Inferior parietal cortex (tissue), 1 donor: ENCODE data around the gene TNFSF10.
"Not testable (repeated sequence)": the region's sequence is repeated elsewhere in the genome, so short reads cannot be mapped to it uniquely, and the experiment has no call there.

Experiments
- DNase-seq: peaks from one replicate; pipeline ENCODE4 v3.0.0-alpha.2; 2016; ENCODE audit errors: extremely low spot score

Gene TNFSF10

DNA sequence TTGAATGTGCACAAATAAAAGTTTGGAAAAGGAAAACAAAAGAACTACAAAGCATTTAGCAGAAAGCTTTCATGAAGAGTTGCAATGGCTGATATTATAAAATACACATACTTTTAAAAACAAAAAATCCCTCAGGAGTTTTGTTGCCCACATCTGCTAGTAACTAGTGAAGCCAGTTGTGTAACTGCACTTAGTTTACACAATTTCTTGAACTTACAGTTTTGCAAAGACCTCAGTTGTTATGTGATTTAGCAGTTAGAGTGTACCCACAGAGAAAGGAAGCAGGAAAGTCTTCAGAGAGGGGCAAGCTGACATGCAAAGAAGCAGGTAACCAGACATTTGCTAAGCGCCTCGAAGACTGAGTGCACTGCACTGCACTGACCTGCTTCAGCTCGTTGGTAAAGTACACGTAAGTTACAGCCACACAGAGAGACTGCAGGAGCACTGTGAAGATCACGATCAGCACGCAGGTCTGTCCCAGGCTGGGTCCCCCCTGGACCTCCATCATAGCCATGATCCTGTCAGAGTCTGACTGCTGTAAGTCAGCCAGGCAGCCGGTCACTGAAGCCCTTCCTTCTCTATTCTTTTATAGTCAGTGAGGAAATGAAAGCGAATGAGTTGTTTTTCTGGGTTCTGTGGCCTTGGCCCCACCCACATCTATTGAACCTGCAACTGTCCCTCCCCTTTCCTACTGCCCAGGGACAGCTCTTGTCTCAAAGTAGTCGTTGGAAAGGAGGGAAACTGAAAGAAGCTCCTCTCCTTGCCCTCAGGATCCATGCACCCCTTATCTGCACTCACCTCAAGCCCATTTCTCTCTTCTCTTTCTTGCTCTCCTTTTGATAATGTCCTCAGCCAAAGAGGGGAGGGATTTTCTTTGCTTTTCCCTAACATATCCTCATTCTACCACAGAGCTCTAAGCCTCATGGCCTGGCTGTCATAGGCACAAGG lies at the start of gene TNFSF10:
Gene TNFSF10, minus strand, starts transcription at position 560 of the 948 bp plus-strand sequence. Its CDS starts 46 bp downstream, at position 514.
- DNase-seq: no peak

DNA sequence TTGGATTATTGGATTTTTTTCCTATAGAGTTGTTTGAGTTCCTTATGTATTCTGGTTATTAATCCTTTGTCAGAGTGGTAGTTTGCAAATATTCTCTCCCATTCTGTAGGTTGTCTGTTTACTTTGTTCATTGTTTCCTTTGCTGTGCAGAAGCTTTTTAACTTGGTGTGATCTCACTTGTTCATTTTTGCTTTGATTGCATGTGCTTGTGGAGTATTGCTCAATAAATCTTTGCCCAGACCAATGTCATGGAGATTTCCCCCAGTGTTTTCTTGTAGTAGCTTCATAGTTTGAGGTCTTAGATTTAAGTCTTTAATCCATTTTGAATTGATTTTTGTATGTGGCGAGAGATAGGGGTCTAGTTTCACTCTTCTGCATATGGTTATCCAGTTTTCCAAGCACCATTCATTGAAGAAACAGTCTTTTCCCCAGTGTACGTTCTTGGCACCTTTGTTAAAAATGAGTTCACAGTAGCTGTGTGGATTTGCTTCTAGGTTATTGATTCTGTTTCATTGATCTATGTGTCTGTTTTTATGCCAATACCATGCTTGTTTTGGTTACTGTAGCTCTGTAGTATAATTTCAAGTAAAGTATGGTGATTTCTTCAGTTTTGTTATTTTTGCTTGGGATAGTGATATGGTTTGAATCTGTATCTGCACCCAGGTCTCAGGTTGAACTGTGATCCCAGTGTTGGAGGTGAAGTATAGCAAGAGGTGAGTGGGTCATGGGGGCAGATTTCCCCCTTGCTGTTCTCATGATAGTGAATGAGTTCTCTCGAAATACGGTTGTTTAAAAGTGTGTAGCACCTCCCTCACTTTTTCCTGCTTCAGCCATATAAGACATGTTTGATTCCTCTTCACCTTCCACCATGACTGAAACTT lies 46.1 kb upstream of the TNFSF10 start:
- DNase-seq: no peak

DNA sequence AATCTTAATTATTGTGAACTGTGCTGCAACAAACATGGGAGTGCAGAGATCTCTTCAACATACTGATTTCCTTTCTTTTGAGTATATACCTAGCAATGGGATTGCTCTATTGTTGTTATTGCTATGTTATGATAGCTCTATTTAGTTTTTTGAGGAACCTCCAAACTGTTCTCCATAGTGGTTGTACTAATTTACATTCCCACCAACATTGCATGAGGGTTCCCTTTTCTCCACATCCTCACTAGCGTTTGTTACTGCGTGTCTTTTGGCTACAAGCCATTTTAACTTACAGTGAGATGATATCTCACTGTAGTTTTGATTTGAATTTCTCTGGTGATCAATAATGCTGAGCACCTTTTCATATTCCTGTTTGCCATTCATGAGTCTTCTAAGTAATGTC lies 45.5 kb upstream of the TNFSF10 start:
- no peak for DNase-seq

DNA sequence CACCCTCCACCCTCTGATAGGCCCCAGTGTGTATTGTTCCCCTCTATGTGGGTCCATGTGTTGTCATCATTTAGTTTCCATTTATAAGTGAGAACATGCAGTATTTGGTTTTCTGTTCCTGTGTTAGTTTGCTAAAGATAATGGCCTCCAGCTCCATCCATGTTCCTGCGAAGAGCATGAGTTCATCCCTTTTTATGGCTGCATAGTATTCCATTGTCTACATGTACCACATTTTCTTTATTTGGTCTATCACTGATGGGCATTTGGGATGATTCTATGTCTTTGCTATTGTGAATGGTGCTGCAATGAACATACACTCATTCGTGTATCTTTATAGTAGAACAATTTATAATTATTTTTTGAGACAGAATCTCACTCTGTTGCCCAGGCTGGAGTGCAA lies 43.6 kb upstream of the TNFSF10 start:
- DNase-seq: not testable (repeated sequence)

DNA sequence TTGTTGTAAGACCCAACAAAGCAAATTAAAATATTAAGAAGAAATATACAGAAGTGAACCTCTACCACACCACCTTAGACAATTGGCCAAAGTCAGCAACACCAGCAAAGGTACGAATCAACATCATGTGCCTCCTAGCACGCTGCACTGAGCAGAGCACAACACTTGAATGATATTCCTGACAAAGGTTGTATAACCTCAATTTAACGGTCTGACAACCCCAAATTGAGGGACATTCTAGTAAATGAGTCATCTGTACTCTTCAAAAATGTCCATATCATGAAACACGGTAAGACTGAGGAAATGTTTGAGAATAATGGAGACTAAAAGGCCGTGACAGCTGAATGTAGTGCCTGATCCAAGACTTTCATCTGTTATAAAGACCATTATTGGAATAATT lies 41.3 kb upstream of the TNFSF10 start:
- no peak for DNase-seq

DNA sequence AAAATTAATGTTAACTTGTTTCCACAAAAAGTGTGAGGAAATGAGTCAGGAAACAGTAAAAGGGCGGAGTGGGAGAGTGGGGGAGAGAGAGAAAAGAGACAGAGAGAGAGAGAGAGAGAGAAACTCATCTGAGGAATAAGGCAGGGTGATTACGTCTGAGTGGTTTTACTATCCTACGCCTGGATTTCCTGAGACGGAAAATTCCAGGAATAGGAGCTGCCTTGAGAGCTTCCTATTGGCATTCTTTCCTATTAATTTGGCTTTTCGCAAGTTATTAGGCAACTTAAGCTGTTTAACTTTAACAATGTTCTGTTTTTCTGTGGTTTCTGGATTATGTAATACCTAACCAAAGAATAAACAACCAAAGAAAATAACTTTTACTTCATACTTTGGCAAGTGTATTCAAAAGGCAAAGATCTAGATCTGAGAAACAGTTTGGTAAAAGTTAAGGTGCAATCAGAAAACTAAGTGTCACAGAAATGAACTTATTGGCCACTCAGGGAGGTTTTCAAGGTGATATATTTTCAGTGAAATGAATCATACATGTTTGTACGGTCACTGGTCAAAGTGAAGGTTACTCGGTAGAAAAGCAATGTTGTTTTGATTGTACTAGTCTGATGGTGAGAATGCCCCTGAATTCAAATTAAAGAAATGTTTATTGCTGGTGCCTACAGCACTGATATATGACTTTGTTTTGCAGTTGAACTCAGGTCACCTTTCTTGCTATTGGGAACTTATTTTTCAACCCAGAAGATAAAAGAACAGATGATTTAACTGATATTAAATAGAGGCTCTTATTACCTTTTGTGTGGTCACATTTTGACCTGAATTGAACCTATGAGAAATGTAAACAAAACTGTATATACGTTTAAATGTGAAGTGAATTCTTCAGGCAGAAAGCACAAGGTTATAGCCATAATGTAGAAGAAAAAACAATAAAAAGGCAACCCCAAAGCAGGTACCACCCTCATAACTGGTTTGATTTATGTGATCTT lies 39.9 kb upstream of the TNFSF10 start:
- no peak for DNase-seq

DNA sequence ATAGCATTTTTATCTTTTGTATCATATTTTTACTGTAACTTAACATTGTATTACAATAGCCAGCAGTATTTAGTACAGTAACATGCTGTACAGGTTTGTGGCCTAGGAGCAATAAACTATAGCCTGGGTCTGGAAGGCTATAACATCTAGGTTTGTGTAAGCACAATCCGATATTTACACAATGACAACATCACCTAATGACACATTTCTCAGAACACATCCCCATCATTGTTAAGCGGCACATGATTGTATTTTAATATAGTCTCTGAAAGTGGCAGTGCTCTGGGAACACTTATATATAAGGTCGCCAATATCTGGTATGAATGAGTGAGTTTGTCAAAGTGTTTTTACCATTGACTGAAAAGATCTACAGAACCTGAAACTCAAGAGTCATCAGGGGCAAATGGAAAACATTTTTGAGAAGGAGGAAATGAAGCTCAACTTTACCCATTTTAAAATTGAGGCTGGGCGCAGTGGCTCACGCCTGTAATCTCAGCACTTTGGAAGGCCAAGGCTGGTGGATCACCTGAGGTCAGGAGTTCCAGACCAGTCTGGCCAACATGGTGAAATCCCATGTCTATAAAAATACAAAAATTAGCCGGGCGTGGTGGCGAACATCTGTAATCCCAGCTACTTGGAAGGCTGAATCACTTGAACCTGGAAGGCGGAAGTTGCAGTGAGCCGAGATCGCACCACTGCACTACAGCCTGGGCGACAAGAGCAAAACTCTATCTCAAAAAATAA lies 38.8 kb upstream of the TNFSF10 start:
- DNase-seq: no peak

DNA sequence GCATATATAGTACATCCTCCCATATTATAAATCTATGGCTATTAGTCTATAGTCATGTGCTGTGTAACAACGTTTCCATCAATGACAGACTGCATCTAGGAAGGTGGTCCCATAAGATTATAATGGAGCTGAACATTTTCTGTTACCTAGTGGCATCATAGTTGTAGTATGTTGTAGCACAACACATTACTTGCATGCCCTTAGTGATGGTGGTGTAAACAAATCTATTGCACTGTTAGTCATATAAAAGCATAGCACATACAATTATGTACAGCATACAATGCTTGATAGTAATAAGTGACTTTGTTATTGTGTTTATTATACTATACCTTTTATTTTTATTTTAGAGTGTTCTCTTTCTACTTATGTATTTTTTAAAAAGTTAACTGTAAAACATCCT lies 37.4 kb upstream of the TNFSF10 start:
- DNase-seq: no peak

DNA sequence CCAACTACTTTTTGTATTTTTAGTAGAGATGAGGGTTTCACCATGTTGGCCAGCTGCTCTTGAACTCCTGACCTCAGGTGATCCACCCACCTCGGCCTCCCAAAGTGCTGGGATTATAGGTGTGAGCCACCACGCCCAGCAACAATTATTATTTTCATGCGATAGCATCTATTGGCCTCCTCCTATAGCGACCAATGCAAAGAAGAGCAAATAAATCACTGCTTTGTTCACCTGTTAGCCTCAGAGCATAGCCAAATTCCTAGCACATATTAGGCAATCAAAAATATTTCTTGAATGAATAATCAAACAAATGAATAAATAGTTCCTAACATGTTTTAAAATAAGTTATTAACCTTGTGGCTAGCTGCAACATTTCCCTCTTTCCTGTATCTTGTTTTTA lies 36.8 kb upstream of the TNFSF10 start:
- DNase-seq: no peak

DNA sequence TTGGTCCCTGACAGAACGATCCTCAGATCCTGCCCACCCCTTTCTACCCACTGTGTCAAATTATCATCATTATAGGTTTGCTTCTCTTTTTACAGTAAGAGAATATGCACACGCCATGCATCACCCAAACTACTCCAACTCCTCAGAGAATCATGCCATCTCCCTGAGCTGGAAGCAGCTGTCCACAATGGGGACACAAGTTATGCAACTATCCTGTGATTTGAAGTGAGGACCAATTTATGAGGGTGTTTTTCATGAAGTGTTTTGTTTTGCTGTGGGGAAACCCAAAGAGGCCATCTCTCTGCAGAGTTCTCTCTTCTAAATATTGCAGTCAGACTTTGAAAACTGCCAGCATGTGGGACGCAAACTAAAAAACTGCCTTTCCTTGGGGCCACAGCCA lies 35.8 kb upstream of the TNFSF10 start:
- no peak for DNase-seq

DNA sequence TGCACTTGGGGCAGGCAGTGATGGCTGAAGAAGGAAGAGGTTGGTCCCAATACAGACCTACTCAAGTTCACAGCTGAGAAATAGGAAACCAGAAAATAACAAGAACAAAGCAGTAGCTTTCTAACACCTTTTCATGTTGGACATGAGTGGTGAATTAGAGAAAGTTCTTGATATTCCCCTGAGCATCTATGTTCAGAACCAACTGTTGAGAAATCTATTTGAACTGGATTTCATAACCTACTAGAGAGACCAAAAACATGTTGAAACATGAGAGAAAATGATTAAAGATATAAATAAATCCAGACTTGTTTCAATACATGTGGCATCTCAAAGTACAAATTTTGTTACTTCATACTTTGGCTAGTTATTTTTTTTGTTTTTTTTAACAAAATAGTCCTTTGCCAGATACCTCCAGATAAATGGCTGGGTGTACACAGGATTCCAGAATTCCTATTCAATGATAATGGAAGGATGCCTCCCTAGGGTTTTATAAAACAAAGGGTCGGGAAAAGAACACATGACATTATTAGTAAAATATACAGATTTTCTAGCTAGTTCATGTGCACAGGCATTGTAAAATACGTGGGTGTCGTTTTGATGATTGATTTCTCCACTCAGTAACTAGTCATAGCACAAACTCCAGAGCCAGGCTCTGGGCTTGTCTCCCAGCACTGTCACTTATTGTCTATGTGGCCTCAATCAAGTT lies 34.4 kb upstream of the TNFSF10 start:
- DNase-seq: no peak

DNA sequence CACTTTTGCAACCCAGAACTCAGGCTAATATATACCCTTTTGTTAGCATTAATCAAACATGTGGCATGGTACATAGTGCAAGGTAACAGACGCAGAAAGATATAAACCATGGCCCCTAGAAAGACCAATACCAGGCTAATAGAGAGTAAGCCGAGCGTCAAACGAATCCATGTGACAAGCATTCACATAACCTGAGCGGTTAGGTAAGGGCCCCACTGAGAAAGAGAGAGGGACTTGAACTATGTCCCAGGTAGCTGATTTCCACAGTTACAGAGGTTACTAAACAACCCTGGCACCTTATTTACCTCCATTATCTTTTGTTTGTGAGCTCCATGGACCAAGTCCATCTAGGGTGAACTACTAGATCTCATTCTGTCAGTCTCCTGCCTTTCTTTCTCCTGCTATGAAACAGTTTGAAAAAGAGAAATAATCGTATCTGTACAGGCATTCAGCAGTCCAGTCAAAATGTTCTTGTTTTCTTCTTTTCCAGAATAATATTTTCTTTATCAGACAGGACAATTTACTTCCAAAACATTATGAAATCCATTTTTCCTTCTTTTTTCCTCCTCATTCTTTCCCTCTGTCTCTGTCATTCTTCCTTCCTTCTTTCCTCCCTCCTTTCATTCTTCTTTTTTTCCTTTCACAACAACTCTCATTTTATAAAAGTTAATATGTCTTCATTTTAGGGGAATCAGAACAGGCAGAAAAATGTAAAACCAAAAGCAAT lies 30.5 kb upstream of the TNFSF10 start:
- no peak for DNase-seq

DNA sequence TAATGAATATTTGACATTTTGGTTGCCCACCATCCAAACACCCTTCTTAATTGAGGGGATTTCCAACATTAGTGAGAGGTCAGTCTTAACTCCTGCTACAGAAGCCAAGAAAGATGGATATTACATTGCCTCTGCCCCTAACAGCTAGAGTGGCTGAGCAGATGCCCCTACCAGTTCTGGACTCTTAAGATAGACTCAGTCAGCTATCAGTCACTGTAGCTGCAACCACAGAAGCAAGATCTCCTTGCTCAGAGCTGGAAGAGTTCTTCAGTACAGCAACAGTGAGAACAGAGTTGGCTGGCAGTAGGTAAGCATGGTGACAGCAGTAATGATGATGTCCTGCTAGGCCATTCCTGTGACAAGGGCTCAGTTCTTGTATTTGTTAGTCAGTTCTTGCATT lies 29.4 kb upstream of the TNFSF10 start:
- DNase-seq: no peak

DNA sequence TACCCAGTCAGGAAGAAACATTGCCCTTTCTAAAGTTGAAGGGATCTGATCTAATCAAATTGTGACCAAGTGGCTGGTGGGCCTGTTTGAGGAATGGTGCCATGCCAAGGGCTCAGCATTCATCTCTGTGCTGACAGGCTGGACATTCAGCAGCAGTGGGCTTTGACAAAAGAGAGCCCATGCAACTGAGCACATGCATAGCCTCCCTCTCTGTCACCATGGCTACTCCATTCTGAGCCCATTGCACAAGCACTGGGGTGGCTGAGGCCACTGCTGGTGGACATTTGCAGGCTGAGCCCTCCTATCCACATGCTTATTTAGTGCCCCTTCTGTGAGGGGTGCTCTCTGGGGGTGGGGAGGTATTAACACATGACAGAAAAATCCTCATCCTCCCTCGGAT lies 28.6 kb upstream of the TNFSF10 start:
- DNase-seq: no peak

DNA sequence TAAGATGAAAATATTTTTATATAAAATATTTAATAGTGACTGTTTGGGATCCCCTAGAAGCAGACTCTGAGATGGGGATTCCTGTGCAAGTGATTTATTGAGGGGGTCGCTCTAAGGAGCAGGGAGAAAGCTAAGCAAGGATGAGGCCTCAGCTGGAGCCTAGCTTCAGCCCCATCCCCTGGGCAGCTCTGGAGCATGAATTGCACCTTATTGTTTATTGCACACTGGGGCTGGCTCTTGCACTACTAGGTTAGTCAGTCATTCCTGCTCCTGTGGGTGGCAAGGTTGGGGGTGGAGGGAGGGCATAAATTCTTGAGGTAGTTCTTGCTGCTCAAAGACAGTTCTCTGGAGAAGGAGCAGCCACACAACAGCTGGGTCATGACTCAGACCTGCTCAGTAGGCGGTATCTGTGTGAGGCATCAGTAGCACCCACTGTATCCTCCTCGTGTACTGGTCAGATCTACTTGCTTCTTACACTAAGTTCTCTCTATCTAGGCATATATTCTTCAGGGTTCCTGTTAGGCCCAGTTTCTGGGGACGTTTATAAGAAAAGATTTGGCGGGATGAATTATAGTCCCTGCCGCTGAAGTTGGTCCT lies 27.2 kb upstream of the TNFSF10 start:
- no peak for DNase-seq

DNA sequence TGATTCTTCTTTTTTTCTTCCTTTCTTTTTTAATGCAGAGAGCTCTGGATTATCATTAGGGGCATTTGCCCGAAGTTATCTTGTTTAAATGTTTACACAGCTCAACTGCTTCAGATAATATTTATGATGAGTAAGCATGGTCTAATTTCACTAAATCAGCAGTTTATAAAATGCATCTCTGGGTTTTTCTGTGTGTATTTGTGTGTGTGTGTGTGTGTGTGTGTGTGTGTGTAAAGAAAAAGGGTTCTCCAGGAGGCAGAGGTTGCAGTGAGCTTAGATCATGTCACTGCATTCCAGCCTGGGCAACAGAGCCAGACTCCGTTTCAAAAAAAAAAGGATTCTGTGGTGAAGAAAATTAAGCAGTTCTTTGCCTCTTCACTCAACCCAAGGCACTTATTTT lies 25.9 kb upstream of the TNFSF10 start:
- DNase-seq: no peak

DNA sequence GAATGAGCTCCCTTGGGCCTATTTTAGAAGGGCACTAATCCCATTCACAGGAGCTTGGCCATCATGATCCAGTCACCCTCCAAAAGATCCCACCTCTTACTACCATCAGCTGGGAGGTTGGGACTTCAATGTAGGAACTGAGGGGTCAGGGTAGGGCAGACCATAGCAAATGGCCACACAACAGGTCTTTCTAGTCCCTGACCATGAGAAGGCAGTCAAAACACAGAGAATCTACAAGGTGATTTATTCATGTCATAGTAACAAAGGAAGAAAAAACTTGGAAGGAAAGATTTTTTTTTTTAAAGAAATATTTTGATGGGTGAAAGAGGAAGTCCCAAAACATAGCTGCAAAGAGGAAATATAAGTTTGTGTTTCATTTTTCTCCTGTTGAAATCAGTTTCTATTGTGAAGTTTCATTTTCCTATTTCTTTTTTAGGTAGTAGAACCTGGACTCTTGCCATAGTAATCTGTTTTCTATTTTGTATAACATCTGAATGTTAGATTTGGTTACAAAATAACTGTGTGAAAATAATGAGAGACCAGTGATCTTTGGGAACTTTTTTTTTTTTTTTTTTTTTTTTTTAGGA lies 23.5 kb upstream of the TNFSF10 start:
- no peak for DNase-seq

DNA sequence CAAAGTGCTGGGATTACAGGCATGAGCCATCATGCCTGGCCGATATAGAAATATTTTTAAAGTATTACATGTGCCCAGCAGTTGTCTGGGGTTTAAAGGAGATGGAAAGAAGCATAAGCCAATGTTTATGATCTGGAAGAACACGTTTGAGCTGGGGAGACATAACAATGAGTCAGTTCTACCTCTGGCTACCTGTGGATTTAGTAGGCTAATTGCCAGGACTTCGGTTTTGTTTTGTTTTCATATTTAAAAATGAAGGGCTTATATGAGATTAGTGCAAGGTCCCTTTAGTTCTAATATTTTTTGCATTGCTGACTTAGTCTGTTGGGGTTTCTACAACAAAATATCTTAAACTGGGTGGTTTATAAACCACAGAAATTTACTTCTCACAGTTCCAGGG lies 22.9 kb upstream of the TNFSF10 start:
- no peak for DNase-seq

DNA sequence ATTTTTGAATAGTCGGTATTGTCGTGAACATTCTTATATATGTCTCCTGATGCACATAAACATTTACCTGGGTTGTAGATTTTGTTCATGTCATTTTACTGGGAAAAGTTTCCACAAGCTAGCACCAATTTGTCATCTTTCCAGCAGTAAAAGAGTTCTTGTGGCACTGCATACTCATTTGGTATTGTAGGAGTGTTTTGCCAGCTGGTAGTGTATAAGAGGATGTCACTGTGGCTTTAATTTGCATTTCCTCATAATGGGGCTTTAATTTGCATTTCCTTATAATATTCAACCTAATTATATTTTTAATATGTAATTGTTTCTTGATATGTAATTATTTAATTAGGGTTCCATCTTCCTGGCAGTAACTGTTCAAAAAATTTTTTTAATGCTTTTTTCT lies 21.2 kb upstream of the TNFSF10 start:
- no peak for DNase-seq
